T follicular helper cell (primary cell): ENCODE data around the gene PERP.
"Not testable (repeated sequence)": the region's sequence is repeated elsewhere in the genome, so short reads cannot be mapped to it uniquely, and the experiment has no call there.

Source experiments
- DNase-seq: peaks from one replicate; pipeline ENCODE4 v3.0.0-alpha.2; 2020; ENCODE audit warnings: low read depth
- total RNA-seq, 2 experiments: gene quantifications; one replicate each; lab custom pipeline; 2026; lab: John Stamatoyannopoulos, UW

Gene PERP
- 5.8 to 29.8 reads per million in 2 experiments for total RNA-seq

DNA sequence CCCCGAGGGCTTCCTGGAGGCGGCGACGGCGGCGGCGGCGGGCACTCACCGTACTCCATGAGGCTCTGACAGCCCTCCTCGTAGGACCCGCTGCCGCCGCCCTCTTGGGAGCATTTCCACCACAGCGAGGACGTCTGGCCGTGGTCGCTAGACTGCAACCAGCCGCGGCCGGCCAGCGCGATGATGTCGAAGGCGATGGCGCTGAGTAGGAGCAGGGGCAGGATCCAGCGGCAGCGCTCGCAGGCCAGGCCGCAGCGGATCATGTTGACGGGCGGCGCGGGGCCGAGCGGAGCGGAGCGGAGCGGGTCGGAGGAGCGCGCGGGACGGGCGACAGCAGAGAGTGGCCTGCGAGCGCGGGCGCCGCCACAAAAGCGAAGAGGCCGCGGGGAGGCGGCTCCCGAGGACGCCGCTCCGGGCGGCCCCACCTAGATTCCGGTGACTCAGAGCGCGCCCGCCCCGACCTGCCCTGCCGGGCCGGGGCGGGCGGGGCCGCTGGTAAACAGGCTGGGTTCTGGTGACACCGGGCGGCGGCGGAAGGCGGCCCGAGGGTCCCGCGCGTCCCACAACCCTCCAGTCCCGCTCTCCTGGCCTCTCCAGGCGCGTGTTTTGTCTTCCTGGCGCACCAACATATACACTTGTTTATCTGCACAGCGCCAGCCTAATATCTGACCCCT lies at the start of gene PERP:
PERP (minus strand) TSS at position 342 of the 674 bp plus-strand sequence; CDS start at position 263, 79 bp downstream.
- DNase-seq = peak; percentile 46

GRCh38 chr6:138155443-138155842 lies 48.2 kb upstream of the PERP start:
- DNase-seq = no peak

- no peak for DNase-seq
Observed at GRCh38 chr6:138146544-138146943, 39.3 kb upstream of the PERP start.

- no peak for DNase-seq
Observed at GRCh38 chr6:138145402-138145801, 38.2 kb upstream of the PERP start.

DNA sequence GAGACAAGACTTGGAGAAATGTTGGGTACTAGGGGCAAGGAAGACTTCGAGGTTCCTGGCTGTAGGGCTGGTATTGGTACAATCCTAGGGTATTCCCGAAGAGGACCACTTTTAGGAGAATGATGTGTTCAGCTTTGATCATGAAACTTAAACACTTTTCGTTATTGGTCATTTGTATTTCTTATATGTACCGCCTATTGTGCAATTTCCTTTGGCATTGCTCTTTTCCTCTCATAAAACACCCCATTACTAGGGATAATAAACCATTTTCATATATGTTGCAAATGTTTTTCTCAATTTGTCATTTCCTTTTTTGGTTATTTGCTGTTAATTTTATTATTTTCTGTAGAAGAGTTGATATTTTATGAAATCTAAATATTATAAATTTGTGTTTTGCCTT lies 35.6 kb upstream of the PERP start:
- no peak for DNase-seq

DNA sequence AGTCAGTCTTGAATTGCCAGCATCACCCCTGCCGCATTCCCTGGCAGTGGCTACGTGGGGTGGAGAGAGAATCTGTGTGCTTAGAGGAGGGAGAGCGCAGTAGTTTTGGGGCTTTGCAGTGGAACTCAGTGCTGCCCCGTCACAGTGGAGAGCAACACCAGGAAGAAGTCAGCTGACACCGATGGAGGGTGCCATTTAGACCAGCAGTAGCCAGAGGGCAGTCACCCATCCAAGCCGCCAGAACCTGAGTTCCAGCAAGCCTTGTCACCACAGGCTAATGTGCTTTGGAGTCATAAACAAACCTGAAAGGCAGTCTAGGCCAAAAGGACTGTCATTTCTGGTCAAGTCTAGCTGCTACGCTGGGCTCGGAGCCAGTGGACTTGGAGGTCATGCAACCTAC lies 22.0 kb upstream of the PERP start:
- DNase-seq = no peak

- DNase-seq = no peak
Observed at GRCh38 chr6:138128096-138128495, 20.9 kb upstream of the PERP start.

- DNase-seq = no peak
Observed at GRCh38 chr6:138124096-138124495, 16.9 kb upstream of the PERP start.

DNA sequence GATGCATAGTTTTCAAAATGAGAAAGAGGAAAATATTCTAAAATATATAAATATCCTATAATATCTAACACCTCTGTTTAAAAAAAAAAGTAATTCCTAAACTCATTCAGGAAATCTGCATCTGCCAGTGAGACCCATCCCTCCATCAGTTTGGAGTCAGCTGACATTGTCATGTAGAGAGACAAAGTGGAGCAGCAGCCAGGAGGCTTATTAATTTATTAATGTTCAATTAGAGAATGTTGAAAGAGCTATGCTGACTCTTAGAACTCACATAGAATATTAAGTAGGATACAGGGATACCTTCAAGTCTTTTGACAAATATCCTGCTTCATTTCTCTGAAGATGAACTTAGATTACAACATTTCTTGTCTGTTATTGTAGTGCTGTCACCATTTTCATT lies 12.8 kb upstream of the PERP start:
- no peak for DNase-seq

- not testable (repeated sequence) for DNase-seq
Observed at GRCh38 chr6:138119229-138119628, 12.0 kb upstream of the PERP start.

DNA sequence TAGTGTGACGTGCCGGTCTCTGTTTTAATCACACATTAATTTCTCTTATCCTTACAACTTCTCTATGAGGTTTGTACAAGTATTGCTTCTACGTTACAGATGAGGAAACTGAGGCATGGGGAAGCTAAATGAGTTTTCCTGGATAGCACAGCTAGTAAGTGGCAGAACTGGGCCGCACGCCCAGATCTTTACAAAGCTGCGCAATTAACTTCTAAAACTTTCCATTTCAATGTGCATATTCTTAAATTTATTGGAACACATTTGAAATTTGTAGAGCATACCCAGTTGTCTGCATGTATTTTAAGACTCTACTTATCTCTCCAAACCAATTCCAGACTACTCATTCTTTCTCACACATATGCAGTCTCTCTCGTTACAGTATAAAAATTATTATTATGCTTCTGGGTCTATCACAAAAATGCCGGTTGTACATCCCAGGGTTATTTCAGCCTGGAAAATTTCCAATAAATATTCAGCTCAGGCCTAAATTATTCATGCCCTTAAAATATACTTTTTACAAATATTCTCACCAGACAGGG lies 10.2 kb upstream of the PERP start:
- no peak for DNase-seq

DNA sequence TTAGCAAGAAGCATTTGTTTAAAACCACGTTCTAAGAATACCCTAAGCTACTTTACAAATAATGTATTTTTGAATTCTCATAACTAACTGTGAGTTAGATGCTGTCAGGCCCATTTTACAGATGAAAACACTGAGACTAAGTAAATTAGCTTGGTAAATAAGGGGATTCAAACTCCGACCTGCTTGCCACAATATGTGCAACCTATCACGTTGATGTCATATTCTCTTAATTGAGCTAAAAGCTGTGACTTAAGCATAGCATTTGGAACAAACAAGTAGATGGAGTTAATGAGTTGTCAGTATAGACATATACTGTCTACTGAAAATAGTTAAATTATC lies 9.4 kb upstream of the PERP start:
- DNase-seq = no peak

- DNase-seq = peak; percentile 26
Observed at GRCh38 chr6:138115877-138116660, 8.8 kb upstream of the PERP start.

DNA sequence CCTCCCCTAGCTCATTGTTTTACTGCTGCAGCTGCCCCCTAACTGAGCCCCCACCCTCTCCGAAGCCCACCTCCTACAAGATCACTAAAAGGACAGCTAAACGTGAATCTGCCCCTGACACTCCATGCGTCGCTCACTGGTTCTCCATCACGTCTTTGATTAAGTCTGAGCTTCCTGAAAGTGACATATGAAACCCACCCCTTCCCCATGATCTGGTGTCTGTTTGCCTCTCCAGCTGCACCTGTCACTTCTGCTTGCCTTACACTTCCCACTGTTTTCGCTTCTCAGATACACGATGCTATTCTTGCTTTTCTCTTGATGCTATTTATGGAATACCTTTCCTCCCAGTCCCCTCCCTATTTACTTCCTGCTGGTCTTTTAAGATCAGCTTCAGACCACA lies 8.0 kb upstream of the PERP start:
- DNase-seq = no peak

- no peak for DNase-seq
Observed at GRCh38 chr6:138113588-138114210, 6.5 kb upstream of the PERP start.

GRCh38 chr6:138110229-138110628 lies 3.0 kb upstream of the PERP start:
- no peak for DNase-seq

GRCh38 chr6:138109042-138109997 lies 2.1 kb upstream of the PERP start:
- peak; percentile 64 for DNase-seq

- no peak for DNase-seq
Observed at GRCh38 chr6:138107752-138108592, 753 bp upstream of the PERP start.

DNA sequence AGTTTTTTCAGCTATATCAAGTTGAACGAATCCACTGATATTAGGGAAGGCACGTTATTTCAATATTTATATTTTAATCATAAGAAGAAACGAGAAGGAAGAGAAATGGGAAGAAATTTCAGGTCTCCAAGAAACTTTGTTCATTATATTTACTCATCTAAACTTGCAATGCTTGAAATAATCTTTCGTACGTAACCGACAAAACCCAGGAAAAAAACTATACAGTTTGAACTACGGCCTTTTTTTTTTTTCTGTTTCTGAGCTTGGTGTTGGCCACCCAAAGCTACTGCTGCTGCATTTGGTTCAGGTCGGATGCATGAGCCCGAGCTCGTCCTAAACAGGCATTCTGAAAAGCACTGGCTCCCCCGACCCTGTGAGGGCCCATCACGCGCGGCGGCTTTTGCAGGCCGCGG lies 548 bp downstream of the PERP start:
- no peak for DNase-seq

GRCh38 chr6:138105880-138106664 lies 1.1 kb downstream of the PERP start:
- no peak for DNase-seq
